Cardiac fibroblast (primary cell): Measurements from ENCODE around the gene ZDHHC18.

Source experiments
- DNase-seq, 2 donors: peaks; one replicate each; pipeline versions ENCODE4 v3.0.0 to v3.0.0-alpha.2; 2010; ENCODE audit warnings: low read depth in 2 of 2
- H3K4me3 ChIP-seq, 2 donors: replicated peaks in 1 of 2; 1 replicate in 1 of 2; 2 replicates in 1 of 2; pipeline ENCODE4 v1.5.1; 2011; ENCODE audit warnings: low read depth in 2 of 2, low read length in 2 of 2, mild to moderate bottlenecking in 2 of 2, moderate library complexity in 1 of 2
- CTCF ChIP-seq: IDR thresholded peaks from one replicate; pipeline ENCODE4 v1.5.1; 2011; ENCODE audit warnings: low read depth, mild to moderate bottlenecking, low read length, inconsistent platforms

ZDHHC18 gene

GRCh38 chr1:26853156-26853555, 26.7 kb downstream of the ZDHHC18 start:
- DNase-seq, result peak; percentile 81 to 88
- H3K4me3 ChIP-seq, result no peak overlapping the region
- peak; percentile 92 for TF ChIP-seq CTCF

- no peak overlapping the region for H3K4me3 ChIP-seq
- DNase-seq, result no peak
- TF ChIP-seq CTCF, result no peak
Observed at GRCh38 chr1:26853600-26853999, 27.1 kb downstream of the ZDHHC18 start.

- no peak for DNase-seq
- no peak for TF ChIP-seq CTCF
- no peak overlapping the region for H3K4me3 ChIP-seq
Observed at GRCh38 chr1:26854906-26855305, 28.4 kb downstream of the ZDHHC18 start.

GRCh38 chr1:26855636-26856035, 29.1 kb downstream of the ZDHHC18 start:
- TF ChIP-seq CTCF, result no peak
- H3K4me3 ChIP-seq, result no peak overlapping the region
- no peak for DNase-seq

GRCh38 chr1:26856181-26856580, 29.7 kb downstream of the ZDHHC18 start:
- H3K4me3 ChIP-seq, result no peak overlapping the region
- TF ChIP-seq CTCF, result no peak
- no peak for DNase-seq

GRCh38 chr1:26856604-26857469, 30.3 kb downstream of the ZDHHC18 start:
- TF ChIP-seq CTCF, result no peak
- H3K4me3 ChIP-seq, result no peak overlapping the region
- no peak for DNase-seq
